Measurements from ENCODE around the gene OAF.

DNA sequence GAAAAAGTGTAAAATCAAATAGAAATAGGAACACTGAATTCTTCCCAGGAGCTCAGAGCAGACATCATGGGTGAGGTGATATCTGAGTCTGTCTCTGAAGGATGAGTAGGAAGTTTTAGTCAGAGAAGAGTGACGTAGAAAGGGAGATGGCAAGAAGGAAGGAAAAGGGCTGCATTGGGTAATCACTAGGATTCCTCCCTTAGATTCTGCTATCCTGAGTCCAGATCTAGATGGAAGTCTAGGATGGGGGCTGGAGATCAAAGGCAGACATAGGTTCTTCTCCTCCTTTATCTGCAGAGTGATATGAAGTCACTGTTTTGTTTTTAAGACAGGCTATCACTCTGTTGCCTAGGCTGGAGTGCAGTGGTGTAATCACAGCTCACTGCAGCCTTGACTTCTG, 59.6 kb downstream of the OAF start:
- TF ChIP-seq CTCF (IDR thresholded peaks at IDR 0.05) (no peak), EZH2 (IDR thresholded peaks at IDR 0.05; ENCODE audit: borderline replicate concordance, insufficient read depth, low read depth, low read length, poor library complexity, severe bottlenecking) (no peak)
